Endothelial cell (in vitro differentiated cells): ENCODE data around the gene NUP214. TPM values are rescaled to one million over a fixed set of nuclear protein-coding genes. Genes with fewer than 3 reads are reported as not detected.
A peak's percentile ranks its signal among the peaks of the same experiment; 100 is the strongest.

Experiments used
- DNase-seq: peaks from one replicate; pipeline ENCODE4 v3.0.0; 2021; ENCODE audit warnings: low spot score
- H3K27ac Mint-ChIP-seq: one replicate; pipeline ENCODE4 v1.8.0; 2021; ENCODE audit warnings: mixed read lengths, inconsistent platforms; ENCODE audit not compliant: unreplicated experiment
- H3K27me3 Mint-ChIP-seq: one replicate; pipeline ENCODE4 v1.8.0; 2021; ENCODE audit warnings: mild to moderate bottlenecking, moderate library complexity, mixed read lengths, inconsistent platforms; ENCODE audit not compliant: unreplicated experiment
- H3K36me3 Mint-ChIP-seq: one replicate; pipeline ENCODE4 v1.8.0; 2021; ENCODE audit warnings: mild to moderate bottlenecking, low read depth, mixed read lengths, inconsistent platforms; ENCODE audit not compliant: unreplicated experiment
- H3K4me1 Mint-ChIP-seq: one replicate; pipeline ENCODE4 v1.8.0; 2021; ENCODE audit warnings: mild to moderate bottlenecking, mixed read lengths, inconsistent platforms; ENCODE audit not compliant: unreplicated experiment
- H3K4me3 Mint-ChIP-seq: one replicate; pipeline ENCODE4 v1.8.0; 2021; ENCODE audit warnings: mild to moderate bottlenecking, mixed read lengths, inconsistent platforms; ENCODE audit not compliant: unreplicated experiment
- H3K9me3 Mint-ChIP-seq: one replicate; pipeline ENCODE4 v1.8.0; 2021; ENCODE audit warnings: mixed read lengths, inconsistent platforms; ENCODE audit not compliant: unreplicated experiment
- CTCF ChIP-seq: fragments of 200-600 bp; sonication (generic); IDR thresholded peaks from one replicate; pipeline ENCODE4 v1.5.0; 2021; ENCODE audit warnings: antibody characterized with exemption; ENCODE audit not compliant: unreplicated experiment
- total RNA-seq: library from RNA; stranded (reverse); fragmentation: NEBNext Ultra II Directional; extraction: Animal tissue kit (Norgen Biotek cat#: 25700); gene quantifications from one replicate; pipeline ENCODE4 v1.2.1, GENCODE V29; 2021; ENCODE audit not compliant: unreplicated experiment

NUP214 gene
- total RNA-seq, 1 donor from 2014 or later, result 60.8 TPM

GRCh38 chr9:131273146-131273855 lies 147.9 kb downstream of the NUP214 start:
- Mint-ChIP-seq H3K4me3 (peak overlapping the region; percentile 96), H3K27me3 (peaks cover 7% of the 10 kb centered on the region), H3K4me1 (peaks cover 59% of the 10 kb centered on the region), H3K36me3 (peaks cover 22% of the 10 kb centered on the region), H3K27ac (peak overlapping the region; percentile 36), H3K9me3 (no peaks in the 10 kb centered on the region)
- TF ChIP-seq CTCF, result no peak
- no peak for DNase-seq

- no peak for TF ChIP-seq CTCF
- Mint-ChIP-seq H3K27me3 (peaks cover 7% of the 10 kb centered on the region), H3K4me1 (peaks cover 58% of the 10 kb centered on the region), H3K36me3 (peaks cover 21% of the 10 kb centered on the region), H3K27ac (peak overlapping the region; percentile 13), H3K9me3 (no peaks in the 10 kb centered on the region), H3K4me3 (peak overlapping the region; percentile 96)
- no peak for DNase-seq
Measured at GRCh38 chr9:131273856-131274673, 148.7 kb downstream of the NUP214 start.

- Mint-ChIP-seq H3K27ac (peak overlapping the region; percentile 64), H3K4me3 (peak overlapping the region; percentile 96), H3K27me3 (peaks cover 7% of the 10 kb centered on the region), H3K4me1 (peaks cover 53% of the 10 kb centered on the region), H3K9me3 (no peaks in the 10 kb centered on the region), H3K36me3 (peaks cover 18% of the 10 kb centered on the region)
- no peak for TF ChIP-seq CTCF
- DNase-seq, result no peak
Measured at GRCh38 chr9:131274674-131275331, 149.4 kb downstream of the NUP214 start.

- H3K27ac Mint-ChIP-seq, result peak overlapping the region; percentile 64
- peaks cover 49% of the 10 kb centered on the region for H3K4me1 Mint-ChIP-seq
- DNase-seq, result peak; percentile 57
- peaks cover 15% of the 10 kb centered on the region for H3K36me3 Mint-ChIP-seq
- H3K4me3 Mint-ChIP-seq, result peak overlapping the region; percentile 96
- no peaks in the 10 kb centered on the region for H3K9me3 Mint-ChIP-seq
- TF ChIP-seq CTCF, result no peak
- H3K27me3 Mint-ChIP-seq, result peaks cover 9% of the 10 kb centered on the region
Measured at GRCh38 chr9:131275332-131276093, 150.1 kb downstream of the NUP214 start.
